GM21619 (cell line): ENCODE results near the gene RNF40.

ENCODE experiments used
- ATAC-seq: cut with Tn5 transposase; IDR thresholded peaks from one replicate; pipeline ENCODE4 v1.9.1; 2021; ENCODE audit not compliant: unreplicated experiment

Gene RNF40

DNA sequence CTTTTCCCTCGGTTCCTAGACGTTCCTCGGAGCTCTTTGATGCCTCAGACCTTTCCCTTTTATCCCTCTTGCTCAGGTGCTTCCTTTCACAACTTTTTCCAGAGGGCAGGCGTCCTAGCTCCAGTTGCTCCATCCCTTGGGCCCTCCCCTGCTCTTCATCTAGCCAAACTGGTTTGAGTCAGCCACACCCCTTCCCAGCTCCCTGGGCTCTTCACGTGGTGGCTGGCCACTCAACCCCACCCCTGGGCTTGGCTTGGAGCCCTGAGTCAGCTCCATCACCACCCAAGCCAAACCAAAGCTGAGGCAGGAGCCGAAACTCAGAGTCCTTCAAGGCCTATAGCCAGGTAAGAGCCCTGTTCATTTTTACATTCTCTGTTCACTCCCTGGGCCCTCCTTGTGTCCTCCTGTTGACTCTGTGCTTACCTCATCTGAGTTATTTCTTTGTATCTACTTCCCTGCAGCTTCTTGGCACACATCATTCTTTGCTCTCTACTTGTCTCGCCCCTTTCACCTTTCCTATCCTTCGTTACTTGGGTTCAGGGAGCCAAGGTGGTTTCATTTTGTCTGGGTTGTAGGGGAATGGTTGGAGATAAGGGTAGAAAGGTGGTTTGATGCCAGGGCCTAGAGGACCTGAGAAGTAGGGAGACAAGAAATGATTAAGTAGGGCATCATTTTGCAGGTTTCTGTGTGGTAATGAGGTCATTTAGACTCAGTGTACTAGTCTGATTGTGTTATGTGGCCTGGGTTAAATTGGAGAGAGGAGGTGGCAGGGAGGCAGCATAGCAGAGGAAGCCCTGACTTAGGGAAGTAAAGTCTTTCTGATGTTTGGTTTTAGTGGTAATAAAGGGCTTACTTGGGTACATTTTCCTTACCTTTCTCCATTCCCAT is 21.5 kb upstream of the RNF40 start:
- no peak for ATAC-seq

DNA sequence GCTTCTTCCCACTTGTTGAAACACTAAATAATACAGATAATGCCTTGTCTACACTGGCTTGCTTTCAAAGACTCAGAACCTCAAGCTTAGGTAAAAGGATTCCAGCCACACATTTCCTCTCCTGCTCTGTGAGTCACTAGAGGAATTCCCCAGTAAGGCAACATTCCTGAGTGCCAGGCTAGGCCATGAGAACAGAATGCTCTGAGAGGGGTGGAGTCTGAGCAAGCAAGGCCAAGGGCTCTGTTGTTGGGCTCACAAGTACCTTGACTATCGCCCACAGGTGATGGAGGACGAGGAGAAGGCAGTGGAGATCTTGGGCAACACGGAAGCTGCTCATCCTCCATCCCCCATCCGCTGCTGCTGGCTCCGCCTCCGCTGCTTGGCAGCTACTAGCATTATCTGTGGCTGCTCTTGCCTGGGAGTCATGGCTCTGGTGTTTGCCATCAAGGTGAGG is 20.6 kb upstream of the RNF40 start:
- no peak for ATAC-seq

DNA sequence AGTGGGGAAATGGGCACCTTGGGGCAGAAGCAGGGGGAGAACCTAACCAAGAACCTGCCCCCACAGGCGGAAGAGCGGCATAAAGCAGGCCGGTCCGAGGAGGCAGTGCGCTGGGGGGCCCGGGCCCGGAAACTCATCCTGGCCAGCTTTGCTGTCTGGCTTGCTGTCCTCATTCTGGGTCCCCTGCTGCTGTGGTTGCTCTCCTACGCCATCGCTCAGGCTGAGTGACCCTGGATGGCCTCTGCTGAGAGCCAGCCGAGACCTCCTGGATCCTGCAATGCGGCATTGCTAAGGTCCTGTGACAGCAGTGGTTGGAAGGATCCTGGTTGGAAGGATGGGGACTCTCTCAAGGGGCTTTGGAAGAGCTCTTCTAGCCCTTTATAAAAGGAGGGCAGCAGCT is 18.4 kb upstream of the RNF40 start:
- ATAC-seq, result no peak

DNA sequence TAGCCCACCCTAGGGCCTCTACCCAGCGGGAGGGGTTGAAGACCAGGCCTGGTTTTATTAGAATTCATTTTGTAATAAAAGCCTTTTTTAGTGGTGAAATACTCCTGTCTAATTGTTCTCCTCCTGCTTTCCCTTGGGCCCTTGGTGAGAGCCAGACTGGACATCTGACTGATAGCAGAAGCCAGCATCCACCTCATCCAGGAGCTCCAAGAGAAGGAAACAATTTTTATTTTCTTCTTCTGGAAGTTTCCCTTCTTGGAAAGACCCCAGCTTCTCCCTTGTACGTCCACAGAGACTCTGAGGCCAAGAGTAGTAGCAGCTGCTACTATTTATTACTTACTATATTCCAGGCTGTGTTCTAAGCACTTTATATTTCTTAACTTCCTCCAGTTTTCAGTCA is 17.9 kb upstream of the RNF40 start:
- no peak for ATAC-seq

DNA sequence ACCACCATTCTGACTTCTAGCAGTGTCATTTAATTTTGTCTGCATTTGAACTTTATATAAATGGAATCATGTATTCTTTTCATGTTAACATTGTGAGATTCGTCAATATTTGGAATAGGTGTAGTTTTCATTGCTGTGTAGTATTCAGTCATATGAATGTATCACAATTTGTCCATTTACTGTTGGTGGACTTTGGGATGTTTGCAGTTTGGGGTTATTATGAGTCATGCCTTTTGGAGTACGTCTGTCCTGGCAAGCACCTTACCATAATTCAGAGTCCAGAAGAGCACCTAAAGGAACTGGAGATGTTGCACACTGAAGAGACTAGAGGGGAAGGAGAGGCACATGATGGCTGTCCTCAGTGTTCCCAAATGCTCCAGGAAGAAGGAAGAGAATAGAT is 17.0 kb upstream of the RNF40 start:
- no peak for ATAC-seq

DNA sequence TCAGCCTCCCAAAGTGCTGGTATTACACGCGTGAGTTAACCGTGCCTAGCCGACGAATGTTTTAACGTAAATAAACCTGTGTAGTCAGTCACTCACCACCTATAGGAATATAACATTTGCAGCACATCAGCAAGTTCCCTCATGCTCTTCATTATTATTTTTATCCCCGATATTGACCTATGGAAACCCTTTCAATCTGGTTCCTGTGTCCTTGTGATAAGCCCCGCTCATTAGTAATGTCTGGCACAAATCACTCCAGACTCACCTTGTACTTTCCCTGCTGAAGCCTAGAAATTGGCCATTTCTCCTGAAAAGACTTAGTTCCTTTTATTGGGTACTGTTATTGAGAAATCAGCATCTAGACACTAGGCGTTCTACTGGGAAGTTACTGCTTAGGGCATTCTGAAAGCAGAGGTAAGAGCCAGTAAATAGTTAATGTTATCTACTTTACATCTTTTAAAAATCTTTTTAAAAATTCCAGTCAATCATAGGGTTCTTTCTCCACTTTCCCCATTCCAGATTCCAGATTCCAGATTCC is 15.4 kb upstream of the RNF40 start:
- ATAC-seq, result no peak

DNA sequence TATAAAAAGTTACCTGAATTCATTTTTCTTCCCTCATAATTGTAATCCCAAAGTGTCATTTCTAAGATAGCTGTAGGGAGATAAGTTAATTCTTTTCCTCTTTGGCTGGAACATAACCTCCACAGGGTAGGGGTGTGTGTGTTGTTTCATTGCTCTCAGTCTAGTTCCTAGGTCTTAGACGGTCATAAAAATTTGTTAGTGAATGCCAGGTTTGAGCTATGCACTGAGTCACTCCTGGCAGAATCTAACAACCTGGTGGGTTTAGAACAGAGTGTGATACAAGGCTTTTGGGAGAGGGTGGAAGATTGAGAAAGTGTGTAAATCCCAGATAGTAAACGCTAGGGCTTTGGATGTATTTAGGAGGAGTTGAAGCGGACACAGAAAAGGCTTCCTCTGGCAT is 14.8 kb upstream of the RNF40 start:
- no peak for ATAC-seq

DNA sequence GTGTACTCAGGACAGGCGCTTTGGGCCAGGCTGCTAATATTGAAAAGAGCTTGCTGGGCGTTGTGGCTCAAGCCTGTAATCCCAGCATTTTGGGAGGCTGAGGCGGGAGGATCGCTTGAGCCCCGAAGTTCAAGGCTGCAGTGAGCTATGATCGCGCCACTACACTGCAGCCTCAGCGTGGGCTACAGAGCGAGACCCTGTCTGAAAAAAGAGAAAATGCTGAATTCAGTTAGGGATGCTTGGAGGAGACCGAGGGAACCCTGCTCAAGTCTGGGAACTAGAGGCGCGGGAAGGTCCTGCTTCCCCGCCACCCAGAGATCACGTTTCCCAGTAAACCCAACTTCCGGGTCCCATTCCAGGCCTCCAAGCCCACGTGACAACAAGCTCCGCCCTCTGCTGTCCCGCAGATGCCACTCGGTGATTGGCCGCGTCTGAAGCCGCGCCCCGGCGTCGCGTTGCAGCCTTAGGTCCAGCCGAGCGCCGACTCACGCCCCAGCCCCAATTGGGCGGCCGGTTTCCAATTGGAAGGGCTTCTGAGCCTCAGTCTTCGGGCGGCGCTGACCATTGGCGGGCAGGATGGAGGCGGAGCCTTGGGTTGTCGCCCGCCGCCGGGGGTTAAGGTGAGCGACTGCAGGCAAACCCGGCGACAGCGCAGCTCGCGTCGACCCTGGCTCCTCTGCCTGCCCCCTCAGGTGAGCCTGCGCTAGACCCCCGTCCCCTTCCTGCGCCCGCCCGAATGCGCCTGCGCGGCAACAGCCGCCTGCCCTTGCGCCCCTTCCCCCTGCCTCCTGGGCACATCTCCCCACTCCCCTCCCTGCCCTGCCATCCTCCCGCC is 14.1 kb upstream of the RNF40 start, which contains the start of gene PHKG2:
Gene PHKG2 (plus strand): TSS at position 627 of the 835 bp plus-strand sequence. CDS start 396 bp downstream, outside the sequence.
- ATAC-seq, result peak; percentile 94

DNA sequence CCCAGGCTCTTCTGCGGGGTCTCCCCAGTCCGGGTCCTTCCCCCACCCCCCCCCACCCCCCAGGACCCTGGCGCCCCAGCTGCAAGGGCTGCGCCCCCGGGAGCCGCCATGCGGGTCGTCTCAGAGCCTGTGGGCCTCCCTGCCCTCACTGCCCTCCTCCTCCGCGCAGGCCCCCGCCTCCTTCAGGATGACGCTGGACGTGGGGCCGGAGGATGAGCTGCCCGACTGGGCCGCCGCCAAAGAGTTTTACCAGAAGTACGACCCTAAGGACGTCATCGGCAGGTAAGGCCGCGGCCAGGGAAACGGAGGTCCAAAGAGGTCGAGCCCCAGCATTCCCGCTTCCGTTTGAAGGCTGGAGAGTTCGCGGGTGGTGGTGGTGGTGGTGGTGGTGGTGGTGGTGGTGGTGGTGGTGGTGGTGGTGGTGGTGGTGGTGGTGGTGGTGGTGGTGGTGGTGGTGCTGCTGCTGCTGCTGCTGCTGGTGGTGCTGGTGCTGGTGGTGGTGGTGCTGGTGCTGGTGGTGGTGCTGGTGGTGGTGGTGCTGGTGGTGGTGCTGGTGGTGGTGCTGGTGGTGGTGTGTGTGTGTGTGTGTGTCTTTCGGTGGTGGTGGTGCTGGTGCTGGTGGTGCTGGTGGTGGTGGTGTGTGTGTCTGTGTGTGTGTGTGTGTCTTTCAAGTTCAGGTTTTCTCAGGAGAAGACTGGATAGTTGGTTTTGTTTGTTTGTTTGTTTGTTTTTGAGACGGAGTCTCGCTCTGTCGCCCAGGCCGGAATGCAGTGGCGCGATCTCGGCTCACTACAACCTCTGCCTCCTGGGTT is 13.3 kb upstream of the RNF40 start:
- ATAC-seq, result no peak

DNA sequence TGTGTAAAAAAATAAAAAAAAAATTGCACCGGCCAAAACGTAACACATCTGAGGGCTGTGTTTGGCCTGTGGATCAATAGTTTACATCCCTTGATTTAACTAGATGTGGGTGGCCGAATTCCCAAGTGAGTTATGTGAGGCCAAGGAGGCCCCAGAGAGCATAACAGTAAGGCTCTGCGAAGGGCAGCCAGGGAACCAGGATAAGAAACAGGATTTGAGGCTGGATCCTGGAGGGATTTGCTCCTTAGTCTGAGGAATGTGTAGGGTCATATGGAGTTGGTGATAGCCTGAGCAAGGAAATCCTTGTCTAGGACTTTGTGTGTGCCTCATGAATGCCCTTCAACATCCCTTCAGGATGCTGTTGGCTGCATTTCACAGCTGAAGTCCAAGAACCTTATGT is 11.9 kb upstream of the RNF40 start:
- ATAC-seq, result no peak

DNA sequence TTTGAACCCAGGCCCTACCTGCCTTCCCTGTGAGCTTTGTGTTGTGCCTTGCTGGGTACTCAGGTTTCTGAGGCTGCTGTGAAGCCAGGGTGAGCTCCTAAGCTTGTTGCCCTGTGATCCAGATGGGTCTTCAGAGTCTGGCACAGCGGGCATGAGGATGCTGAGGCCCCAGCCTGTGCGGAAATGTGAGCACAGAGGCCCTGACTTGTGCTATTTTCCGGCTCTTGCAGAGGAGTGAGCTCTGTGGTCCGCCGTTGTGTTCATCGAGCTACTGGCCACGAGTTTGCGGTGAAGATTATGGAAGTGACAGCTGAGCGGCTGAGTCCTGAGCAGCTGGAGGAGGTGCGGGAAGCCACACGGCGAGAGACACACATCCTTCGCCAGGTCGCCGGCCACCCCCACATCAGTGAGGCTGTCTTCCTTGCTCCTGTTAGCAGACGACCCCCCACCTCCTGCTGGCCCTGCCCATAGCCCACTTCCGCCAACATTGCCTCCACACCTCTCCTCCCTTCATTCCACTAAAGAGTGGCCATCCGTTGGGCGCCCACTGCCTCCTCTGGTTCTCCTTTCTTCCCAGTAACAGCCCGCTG is 11.2 kb upstream of the RNF40 start:
- no peak for ATAC-seq

DNA sequence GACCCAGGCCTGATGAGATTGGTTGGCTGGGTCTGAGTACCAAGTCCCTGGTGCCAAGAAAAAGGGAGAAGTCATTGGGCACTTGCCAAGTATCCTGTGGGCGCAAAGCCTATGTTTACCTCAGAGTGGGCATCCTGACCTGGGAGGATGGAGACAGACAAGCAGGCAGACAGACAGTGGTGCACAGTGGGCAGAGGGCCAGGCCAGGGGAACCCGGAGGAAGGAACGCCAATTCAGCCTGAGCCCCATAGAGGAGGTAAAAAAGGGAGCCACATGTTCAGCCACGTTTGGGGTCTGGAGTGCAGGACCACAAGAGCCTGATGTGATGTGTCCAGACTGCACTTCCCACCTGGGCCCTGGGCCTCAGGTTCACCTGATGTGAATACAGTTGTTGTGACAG is 8.5 kb upstream of the RNF40 start:
- ATAC-seq, result no peak

DNA sequence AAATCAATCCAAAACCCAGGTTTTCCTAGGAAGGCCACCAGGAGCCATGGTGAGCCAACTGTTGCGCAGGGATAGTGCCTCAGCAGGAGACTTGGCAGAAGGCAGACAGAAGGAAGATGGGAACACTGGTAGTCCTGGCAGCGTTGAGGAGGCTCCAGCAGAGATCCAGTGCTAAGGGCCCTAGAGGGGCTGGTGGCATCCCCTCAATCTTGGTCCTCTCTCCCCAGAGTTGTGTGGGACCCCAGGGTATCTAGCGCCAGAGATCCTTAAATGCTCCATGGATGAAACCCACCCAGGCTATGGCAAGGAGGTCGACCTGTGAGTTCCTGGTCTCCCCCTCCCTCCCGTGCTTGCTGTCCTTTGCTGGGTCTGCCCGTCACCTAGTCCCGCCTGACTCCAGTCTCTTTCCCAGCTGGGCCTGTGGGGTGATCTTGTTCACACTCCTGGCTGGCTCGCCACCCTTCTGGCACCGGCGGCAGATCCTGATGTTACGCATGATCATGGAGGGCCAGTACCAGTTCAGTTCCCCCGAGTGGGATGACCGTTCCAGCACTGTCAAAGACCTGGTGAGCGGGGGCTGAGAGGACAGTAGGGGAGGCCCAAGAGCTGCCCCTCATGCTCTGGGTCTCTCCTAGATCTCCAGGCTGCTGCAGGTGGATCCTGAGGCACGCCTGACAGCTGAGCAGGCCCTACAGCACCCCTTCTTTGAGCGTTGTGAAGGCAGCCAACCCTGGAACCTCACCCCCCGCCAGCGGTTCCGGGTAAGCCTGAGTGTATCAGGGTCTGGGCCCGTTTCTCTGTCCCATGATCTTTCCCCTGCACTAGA is 6.0 kb upstream of the RNF40 start:
- ATAC-seq, result no peak

DNA sequence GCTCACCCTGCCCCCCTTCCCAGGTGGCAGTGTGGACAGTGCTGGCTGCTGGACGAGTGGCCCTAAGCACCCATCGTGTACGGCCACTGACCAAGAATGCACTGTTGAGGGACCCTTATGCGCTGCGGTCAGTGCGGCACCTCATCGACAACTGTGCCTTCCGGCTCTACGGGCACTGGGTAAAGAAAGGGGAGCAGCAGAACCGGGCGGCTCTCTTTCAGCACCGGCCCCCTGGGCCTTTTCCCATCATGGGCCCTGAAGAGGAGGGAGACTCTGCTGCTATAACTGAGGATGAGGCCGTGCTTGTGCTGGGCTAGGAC is 5.4 kb upstream of the RNF40 start:
- no peak for ATAC-seq

DNA sequence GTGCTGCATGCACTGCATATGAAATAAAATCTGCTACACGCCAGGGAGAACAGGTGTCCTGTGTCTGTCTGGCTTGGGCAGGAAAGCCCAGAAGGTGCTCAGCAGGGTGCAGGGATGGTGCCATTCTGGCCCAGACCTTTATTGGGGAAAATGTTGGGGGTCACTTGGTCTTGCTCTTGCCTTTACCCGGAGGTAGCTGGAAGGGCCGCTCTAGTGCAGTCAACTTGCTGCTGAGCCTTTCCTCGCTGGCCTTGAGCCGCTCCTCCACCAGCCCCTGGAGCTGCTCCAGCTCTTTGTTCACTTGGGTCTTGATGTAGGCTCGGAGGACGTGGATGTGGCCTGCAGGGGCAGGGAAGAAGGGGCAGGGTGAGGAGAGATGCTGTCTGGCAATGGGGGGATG is 4.8 kb upstream of the RNF40 start:
- ATAC-seq, result no peak

DNA sequence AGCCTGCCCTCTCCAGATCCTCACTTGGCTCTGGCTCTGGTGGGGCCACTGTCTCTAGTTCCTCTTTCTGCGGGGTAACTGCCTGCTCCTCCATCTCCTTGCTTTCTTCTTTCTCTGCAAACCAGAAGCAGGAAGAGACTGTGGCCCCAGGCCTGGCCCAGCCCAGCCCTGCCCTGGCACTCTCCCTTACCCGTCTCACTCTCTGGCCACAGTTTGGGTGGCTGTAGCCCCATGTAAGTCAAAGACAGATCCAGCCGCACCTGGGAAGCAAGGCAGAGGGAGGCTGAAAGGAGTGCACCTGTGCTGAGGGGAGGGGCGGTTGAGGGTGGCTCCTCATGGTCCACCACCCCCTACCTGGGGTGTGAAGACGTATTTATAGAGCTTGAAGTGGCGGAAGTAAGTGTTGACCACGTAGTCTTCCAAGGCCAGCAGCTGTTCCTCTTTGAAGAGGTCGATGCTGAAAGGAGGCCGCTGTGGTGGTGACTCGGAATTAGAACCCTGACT is 3.1 kb upstream of the RNF40 start:
- ATAC-seq, result no peak

DNA sequence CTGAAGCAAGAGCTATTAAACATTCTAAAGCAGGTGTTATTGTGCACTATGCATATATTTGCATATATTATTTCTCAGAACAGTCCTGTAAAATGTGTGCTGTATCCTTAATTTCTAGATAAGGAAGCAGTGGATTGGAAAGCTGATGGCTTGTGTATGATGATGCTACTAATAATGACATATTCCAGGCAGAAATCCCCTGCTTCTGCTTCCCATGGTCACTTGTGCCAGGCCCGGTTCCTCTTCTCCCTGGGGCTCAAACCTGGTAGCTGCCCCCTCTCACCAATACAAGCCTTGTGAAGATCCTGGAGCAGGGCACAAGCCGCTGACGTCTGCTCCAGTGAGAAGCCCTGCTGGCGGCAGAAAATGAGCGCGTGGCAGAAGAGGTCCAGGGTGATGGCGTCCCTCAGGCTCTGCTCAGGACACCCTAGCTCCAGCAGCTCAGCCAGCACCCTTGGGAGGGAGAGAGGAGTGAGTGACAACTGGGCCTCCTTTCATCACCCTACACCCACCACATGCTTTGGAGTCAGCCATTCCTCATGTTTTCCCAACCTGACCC is 2.0 kb upstream of the RNF40 start:
- ATAC-seq, result no peak

DNA sequence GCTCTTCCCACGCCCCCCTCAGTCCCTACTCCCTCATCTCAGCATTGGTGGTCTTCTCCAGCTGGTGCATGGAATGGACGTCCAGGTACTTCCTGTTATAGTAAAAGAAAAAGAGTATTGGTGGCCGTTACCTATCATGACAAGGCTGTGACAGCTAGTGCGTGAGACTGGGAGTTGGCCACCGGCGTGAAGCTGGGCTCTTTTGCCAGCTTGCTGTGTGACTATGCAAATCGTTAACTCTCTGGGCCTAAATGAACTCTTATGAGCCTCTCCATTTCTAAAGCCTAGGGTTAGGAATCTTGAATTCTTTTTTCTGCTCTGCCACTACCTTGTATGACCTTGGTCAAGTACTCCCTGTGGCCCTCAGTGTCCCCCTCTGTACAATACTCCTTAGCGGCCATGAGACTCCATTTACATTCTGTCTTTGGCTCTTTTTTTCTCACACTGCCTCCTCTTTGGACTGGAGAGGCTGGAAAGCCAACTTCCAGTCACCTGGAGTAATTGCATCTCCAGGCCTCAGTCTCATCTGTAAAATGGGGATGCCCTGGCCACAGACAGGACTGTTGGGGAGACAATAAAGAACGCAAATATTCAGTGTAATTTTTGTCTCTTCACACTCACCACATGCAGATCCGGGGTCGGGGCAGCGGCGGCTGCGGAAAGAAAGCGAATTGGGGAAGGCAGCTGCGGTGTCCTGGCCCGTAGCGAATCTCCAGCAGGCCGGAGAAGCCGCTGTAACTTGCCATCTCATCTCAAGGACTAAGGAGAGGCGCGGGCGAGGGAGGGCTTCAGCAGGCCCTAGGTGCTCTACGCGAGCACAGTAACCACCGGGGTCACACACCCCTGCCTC is 1.3 kb upstream of the RNF40 start:
- peak; percentile 11 for ATAC-seq
